Neural progenitor cell (in vitro differentiated cells): ENCODE data around the gene TMEM238. TPM values are rescaled to one million over a fixed set of nuclear protein-coding genes. Genes with fewer than 3 reads are reported as not detected.
A peak's percentile ranks its signal among the peaks of the same experiment; 100 is the strongest.

Experiments used
- DNase-seq: peaks from one replicate; pipeline ENCODE4 v3.0.0-alpha.2; 2016; ENCODE audit warnings: low spot score
- H2AFZ ChIP-seq: fragments of 200-600 bp; sonication (generic); replicated peaks from 2 replicates; pipeline ENCODE4 v1.6.1; 2016; ENCODE audit warnings: antibody characterized with exemption
- H3F3A ChIP-seq: fragments of 200-600 bp; sonication (generic); 2 replicates; pipeline ENCODE4 v1.6.1; 2016; ENCODE audit warnings: antibody characterized with exemption, low read depth
- H3K27ac ChIP-seq: fragments of 200-600 bp; sonication (generic); 2 replicates; pipeline ENCODE4 v1.5.1; 2016; ENCODE audit warnings: mild to moderate bottlenecking
- H3K27me3 ChIP-seq: fragments of 200-600 bp; sonication (generic); 2 replicates; pipeline ENCODE4 v1.6.1; 2016; ENCODE audit warnings: mild to moderate bottlenecking, moderate library complexity
- H3K36me3 ChIP-seq: fragments of 200-600 bp; sonication (generic); 2 replicates; pipeline ENCODE4 v1.5.1; 2016
- H3K4me1 ChIP-seq: fragments of 200-600 bp; sonication (generic); 2 replicates; pipeline ENCODE4 v1.6.1; 2016; ENCODE audit warnings: mixed run types
- H3K4me2 ChIP-seq: fragments of 200-600 bp; sonication (generic); 2 replicates; pipeline ENCODE4 v1.6.1; 2016
- H3K4me3 ChIP-seq: fragments of 200-600 bp; sonication (generic); 2 replicates; pipeline ENCODE4 v1.5.1; 2016
- H3K79me2 ChIP-seq: fragments of 200-600 bp; sonication (generic); 2 replicates; pipeline ENCODE4 v1.6.1; 2016; ENCODE audit warnings: low read depth
- H3K9ac ChIP-seq: fragments of 200-600 bp; sonication (generic); 2 replicates; pipeline ENCODE4 v1.6.1; 2016
- H3K9me3 ChIP-seq: fragments of 200-600 bp; sonication (generic); 2 replicates; pipeline ENCODE4 v1.5.1; 2016; ENCODE audit warnings: low read depth
- H4K20me1 ChIP-seq: fragments of 200-600 bp; sonication (generic); 2 replicates; pipeline ENCODE4 v1.6.1; 2016; ENCODE audit warnings: low read depth
- H3K27ac Mint-ChIP-seq: 3 replicates; pipeline ENCODE4 v1.8.0; 2021; ENCODE audit warnings: mixed read lengths
- H3K27me3 Mint-ChIP-seq: 2 replicates; pipeline ENCODE4 v1.8.0; 2022; ENCODE audit warnings: low read depth, mild to moderate bottlenecking, inconsistent platforms, moderate library complexity, mixed read lengths; ENCODE audit not compliant: insufficient read depth
- H3K36me3 Mint-ChIP-seq: 3 replicates; pipeline ENCODE4 v1.8.0; 2021; ENCODE audit warnings: mixed read lengths
- H3K4me1 Mint-ChIP-seq: 3 replicates; pipeline ENCODE4 v1.8.0; 2021; ENCODE audit warnings: mixed read lengths
- H3K4me3 Mint-ChIP-seq: 3 replicates; pipeline ENCODE4 v1.8.0; 2021; ENCODE audit warnings: mild to moderate bottlenecking, moderate library complexity, mixed read lengths
- H3K9me3 Mint-ChIP-seq: 3 replicates; pipeline ENCODE4 v1.8.0; 2020; ENCODE audit warnings: mixed read lengths
- CTCF ChIP-seq: fragments of 200-600 bp; sonication (generic); IDR thresholded peaks from 2 replicates; pipeline ENCODE4 v1.5.1; 2017; ENCODE audit warnings: antibody characterized with exemption, mild to moderate bottlenecking
- EZH2 ChIP-seq: fragments of 200-600 bp; sonication (generic); IDR thresholded peaks from 2 replicates; pipeline ENCODE4 v1.6.1; 2017; ENCODE audit warnings: antibody characterized with exemption, mild to moderate bottlenecking, moderate library complexity
- EZH2phosphoT487 ChIP-seq: fragments of 200-600 bp; sonication (generic); IDR thresholded peaks from 2 replicates; pipeline ENCODE4 v1.6.1; 2017; ENCODE audit warnings: antibody characterized with exemption
- total RNA-seq: library from RNA; depleted of rRNA; stranded (reverse); fragments of >200 nt; gene quantifications from 2 replicates; pipeline ENCODE4 v1.2.3, GENCODE V29; 2015; ENCODE audit warnings: low replicate concordance

Gene TMEM238
- total RNA-seq, 1 donor from 2014 or later, result not detected

GRCh38 chr19:55353803-55354697 lies 30.0 kb downstream of the TMEM238 start:
- no peaks in the 10 kb centered on the region for H3K9me3 ChIP-seq
- peaks cover 66% of the 10 kb centered on the region for H3K27me3 ChIP-seq
- H3K36me3 ChIP-seq, result no peaks in the 10 kb centered on the region
- TF ChIP-seq EZH2phosphoT487, result peak; percentile 63
- TF ChIP-seq EZH2, result peak; percentile 13
- no peak for TF ChIP-seq CTCF
- H2AFZ ChIP-seq, result peak overlapping the region; percentile 45
- H3K9ac ChIP-seq, result no peak overlapping the region
- H3K27ac ChIP-seq, result no peak overlapping the region
- peak; percentile 84 for DNase-seq
- H3K79me2 ChIP-seq, result no peaks in the 10 kb centered on the region
- Mint-ChIP-seq H3K9me3 (peaks cover 4% of the 10 kb centered on the region), H3K4me3 (peak overlapping the region; percentile 84), H3K27me3 (peaks cover 58% of the 10 kb centered on the region), H3K27ac (no peak overlapping the region), H3K36me3 (no peaks in the 10 kb centered on the region), H3K4me1 (peaks cover 14% of the 10 kb centered on the region)
- peaks cover 17% of the 10 kb centered on the region for H3K4me1 ChIP-seq
- H3F3A ChIP-seq, result peaks cover 30% of the 10 kb centered on the region
- H4K20me1 ChIP-seq, result peaks cover 12% of the 10 kb centered on the region
- peak overlapping the region; percentile 51 for H3K4me3 ChIP-seq
- peak overlapping the region; percentile 83 for H3K4me2 ChIP-seq

- H3K36me3 ChIP-seq, result no peaks in the 10 kb centered on the region
- DNase-seq, result no peak
- no peak for TF ChIP-seq CTCF
- peak; percentile 20 for TF ChIP-seq EZH2
- H3K27me3 ChIP-seq, result peaks cover 66% of the 10 kb centered on the region
- H3K9me3 ChIP-seq, result no peaks in the 10 kb centered on the region
- Mint-ChIP-seq H3K36me3 (no peaks in the 10 kb centered on the region), H3K27ac (no peak overlapping the region), H3K4me1 (peaks cover 21% of the 10 kb centered on the region), H3K9me3 (peaks cover 4% of the 10 kb centered on the region), H3K4me3 (peak overlapping the region; percentile 84), H3K27me3 (peaks cover 54% of the 10 kb centered on the region)
- H3F3A ChIP-seq, result peaks cover 37% of the 10 kb centered on the region
- H4K20me1 ChIP-seq, result peaks cover 18% of the 10 kb centered on the region
- peak overlapping the region; percentile 45 for H2AFZ ChIP-seq
- H3K4me2 ChIP-seq, result peak overlapping the region; percentile 83
- no peak overlapping the region for H3K9ac ChIP-seq
- H3K4me1 ChIP-seq, result peaks cover 24% of the 10 kb centered on the region
- no peaks in the 10 kb centered on the region for H3K79me2 ChIP-seq
- H3K27ac ChIP-seq, result no peak overlapping the region
- peak overlapping the region; percentile 51 for H3K4me3 ChIP-seq
These were observed 30.7 kb downstream of the TMEM238 start for GRCh38 chr19:55353356-55353802.

GRCh38 chr19:55352549-55353145 lies 31.4 kb downstream of the TMEM238 start:
- H3K4me3 ChIP-seq, result no peak overlapping the region
- no peak overlapping the region for H3K27ac ChIP-seq
- peaks cover 66% of the 10 kb centered on the region for H3K27me3 ChIP-seq
- Mint-ChIP-seq H3K27ac (no peak overlapping the region), H3K4me1 (peaks cover 27% of the 10 kb centered on the region), H3K4me3 (peak overlapping the region; percentile 84), H3K27me3 (peaks cover 53% of the 10 kb centered on the region), H3K9me3 (peaks cover 4% of the 10 kb centered on the region), H3K36me3 (no peaks in the 10 kb centered on the region)
- no peak for DNase-seq
- H3K4me2 ChIP-seq, result no peak overlapping the region
- no peak overlapping the region for H2AFZ ChIP-seq
- peaks cover 44% of the 10 kb centered on the region for H3F3A ChIP-seq
- peaks cover 26% of the 10 kb centered on the region for H4K20me1 ChIP-seq
- H3K9me3 ChIP-seq, result no peaks in the 10 kb centered on the region
- H3K79me2 ChIP-seq, result no peaks in the 10 kb centered on the region
- H3K36me3 ChIP-seq, result no peaks in the 10 kb centered on the region
- H3K4me1 ChIP-seq, result peaks cover 31% of the 10 kb centered on the region
- no peak overlapping the region for H3K9ac ChIP-seq
- TF ChIP-seq EZH2phosphoT487 (no peak), CTCF (no peak), EZH2 (no peak)
